IMR-90 (cell line): ENCODE results near the gene SPG11. TPM values are rescaled to one million over a fixed set of nuclear protein-coding genes. Genes with fewer than 3 reads are reported as not detected.

Source experiments
- ATAC-seq: fragments of 200-7000 bp; cut with Tn5 transposase; 2 replicates; pipeline ENCODE4 v1.9.1; 2020; ENCODE audit warnings: low read depth, mild to moderate bottlenecking, moderate library complexity
- BruUV-seq: library from RNA; stranded (reverse); fragments of 400-500 nt; replicated peaks from 2 replicates; lab custom pipeline; 2021; lab: Mats Ljungman, UMichigan
- CTCF ChIA-PET: fragments of 300-600 bp; formaldehyde crosslinking; extraction: SDS; loops from one replicate; lab custom pipeline; 2021; ENCODE audit warnings: antibody characterized with exemption; lab: Yijun Ruan, JAX
- POLR2A ChIA-PET: fragments of 300-600 bp; sonication (Branson Sonifier 250); formaldehyde crosslinking; loops from one replicate; lab custom pipeline; 2022; ENCODE audit warnings: antibody characterized with exemption; ENCODE audit not compliant: unreplicated experiment; lab: Charles Lee
- DNase-seq: peaks from one replicate; pipeline ENCODE4 v3.0.0; 2013
- H2AFZ ChIP-seq: replicated peaks from 2 replicates; pipeline ENCODE3; 2013; ENCODE audit warnings: low read length, mild to moderate bottlenecking; ENCODE audit not compliant: poor library complexity
- H2AK5ac ChIP-seq: 2 replicates; pipeline ENCODE4 v1.6.1; 2013; ENCODE audit warnings: low read depth, low read length, inconsistent platforms
- H2AK9ac ChIP-seq: replicated peaks from 2 replicates; pipeline ENCODE3; 2013; ENCODE audit warnings: mild to moderate bottlenecking, low read depth, low read length, moderate library complexity; ENCODE audit not compliant: poor library complexity
- H2BK120ac ChIP-seq: 2 replicates; pipeline ENCODE4 v1.6.1; 2013; ENCODE audit warnings: low read depth, low read length, inconsistent platforms
- H2BK15ac ChIP-seq: 3 replicates; pipeline ENCODE4 v1.6.1; 2013; ENCODE audit warnings: low read depth, low read length, inconsistent platforms
- H2BK20ac ChIP-seq: 2 replicates; pipeline ENCODE4 v1.6.1; 2013; ENCODE audit warnings: low read depth, mild to moderate bottlenecking, inconsistent platforms, low read length, moderate library complexity
- H2BK5ac ChIP-seq: 2 replicates; pipeline ENCODE4 v1.6.1; 2013; ENCODE audit warnings: mild to moderate bottlenecking, low read depth, low read length, inconsistent platforms; ENCODE audit not compliant: poor library complexity, severe bottlenecking
- H3K14ac ChIP-seq: replicated peaks from 2 replicates; pipeline ENCODE4 v1.6.1; 2013; ENCODE audit warnings: low read depth, low read length, inconsistent platforms
- H3K18ac ChIP-seq: 2 replicates; pipeline ENCODE4 v1.6.1; 2013; ENCODE audit warnings: low read depth, low read length, control low read depth
- H3K23ac ChIP-seq: 2 replicates; pipeline ENCODE4 v1.6.1; 2013; ENCODE audit warnings: low read depth, low read length, inconsistent platforms
- H3K27ac ChIP-seq: 2 replicates; pipeline ENCODE4 v1.5.1; 2013; ENCODE audit warnings: mild to moderate bottlenecking, control low read depth, low read length; ENCODE audit not compliant: insufficient read depth
- H3K27me3 ChIP-seq: 2 replicates; pipeline ENCODE4 v1.6.1; 2013; ENCODE audit warnings: low read length; ENCODE audit not compliant: control insufficient read depth, insufficient read depth
- H3K36me3 ChIP-seq: 2 replicates; pipeline ENCODE4 v1.6.1; 2013; ENCODE audit warnings: low read length, mixed read lengths; ENCODE audit not compliant: control insufficient read depth, insufficient read depth
- H3K4ac ChIP-seq: 2 replicates; pipeline ENCODE4 v1.6.1; 2013; ENCODE audit warnings: low read depth, low read length, inconsistent platforms
- H3K4me1 ChIP-seq: 2 replicates; pipeline ENCODE4 v1.6.1; 2013; ENCODE audit warnings: low read length, mixed read lengths; ENCODE audit not compliant: control insufficient read depth, insufficient read depth
- H3K4me2 ChIP-seq: 2 replicates; pipeline ENCODE4 v1.6.1; 2013; ENCODE audit warnings: low read depth, mild to moderate bottlenecking, control low read depth, low read length, moderate library complexity
- H3K4me3 ChIP-seq: 2 replicates; pipeline ENCODE4 v1.5.1; 2013; ENCODE audit warnings: low read depth, mild to moderate bottlenecking, control low read depth, low read length, moderate library complexity; ENCODE audit not compliant: insufficient read depth
- H3K56ac ChIP-seq: 2 replicates; pipeline ENCODE4 v1.6.1; 2013; ENCODE audit warnings: low read length, inconsistent platforms; ENCODE audit not compliant: insufficient read depth; ENCODE audit errors: extremely low read depth
- H3K79me1 ChIP-seq, 2 experiments: 2 replicates each; pipeline ENCODE4 v1.6.1; 2013; ENCODE audit warnings: low read length in 2 of 2, inconsistent platforms in 1 of 2, low read depth in 1 of 2
- H3K9ac ChIP-seq: 2 replicates; pipeline ENCODE4 v1.6.1; 2013; ENCODE audit warnings: low read depth, low read length, control low read depth
- H3K9me1 ChIP-seq: 2 replicates; pipeline ENCODE4 v1.6.1; 2013; ENCODE audit warnings: low read length, inconsistent platforms; ENCODE audit not compliant: insufficient read depth
- H3K9me3 ChIP-seq: 2 replicates; pipeline ENCODE4 v1.6.1; 2013; ENCODE audit warnings: low read length; ENCODE audit not compliant: control insufficient read depth, insufficient read depth
- H4K20me1 ChIP-seq: 2 replicates; pipeline ENCODE4 v1.6.1; 2013; ENCODE audit warnings: low read length, inconsistent platforms; ENCODE audit not compliant: insufficient read depth
- H4K5ac ChIP-seq: 2 replicates; pipeline ENCODE4 v1.6.1; 2013; ENCODE audit warnings: mild to moderate bottlenecking, low read depth, low read length, control low read depth
- H4K8ac ChIP-seq, 2 experiments: 2 replicates each; pipeline ENCODE4 v1.6.1; 2013; ENCODE audit warnings: low read depth in 2 of 2, low read length in 2 of 2, control low read depth in 1 of 2, inconsistent platforms in 1 of 2
- H4K91ac ChIP-seq: 2 replicates; pipeline ENCODE4 v1.6.1; 2013; ENCODE audit warnings: low read depth, low read length, inconsistent platforms; ENCODE audit not compliant: insufficient read depth
- CHD1 ChIP-seq: IDR thresholded peaks from 2 replicates; pipeline ENCODE4 v1.6.1; 2012; ENCODE audit warnings: low read depth, low read length, improper control_type of control experiment
- CTCF ChIP-seq: conservative IDR thresholded peaks from 2 replicates; pipeline ENCODE4 v1.5.1; 2012; ENCODE audit warnings: mild to moderate bottlenecking, low read depth, low read length, improper control_type of control experiment
- FOS ChIP-seq: fragments of 150-350 bp; IDR thresholded peaks from 2 replicates; pipeline ENCODE4 v1.6.1; 2016; ENCODE audit warnings: low read depth, low read length
- MAZ ChIP-seq: IDR thresholded peaks from 2 replicates; pipeline ENCODE4 v1.6.1; 2012; ENCODE audit warnings: low read depth, mild to moderate bottlenecking, low read length, improper control_type of control experiment, moderate library complexity, borderline replicate concordance
- MXI1 ChIP-seq: IDR thresholded peaks from 2 replicates; pipeline ENCODE4 v1.6.1; 2012; ENCODE audit warnings: low read depth, mild to moderate bottlenecking, low read length, moderate library complexity, borderline replicate concordance
- RFX5 ChIP-seq: IDR thresholded peaks from 2 replicates; pipeline ENCODE4 v1.8.0; 2012; ENCODE audit warnings: low read depth, mild to moderate bottlenecking, low read length, moderate library complexity
- SMC3 ChIP-seq: fragments of 150-350 bp; IDR thresholded peaks from 2 replicates; pipeline ENCODE4 v1.6.1; 2016; ENCODE audit warnings: low read depth, mild to moderate bottlenecking, antibody characterized with exemption, low read length, moderate library complexity
- WGBS, 2 experiments: methylation state at CpG; one replicate each; pipeline versions ENCODE4 v1.1.5 to v1.1.7; 2013; ENCODE audit warnings: missing lambda C conversion rate in 2 of 2; ENCODE audit not compliant: insufficient read length in 1 of 2; ENCODE audit errors: extremely low coverage in 2 of 2; 5-methylcytosine and 5-hydroxymethylcytosine counted together
- dilution Hi-C: fragments of 300-500 bp; cut with HindIII; formaldehyde crosslinking; loops from one replicate; pipeline ENCODE4 v1.14.3; 2018; ENCODE audit warnings: low sequenced_read_pairs; ENCODE audit not compliant: unreplicated experiment
- in situ Hi-C: fragments of 300-500 bp; cut with MboI; formaldehyde crosslinking; loops from 3 replicates; pipeline ENCODE4 v1.14.3; 2019; ENCODE audit warnings: low sequenced_read_pairs, inconsistent platforms, mixed read lengths
- intact Hi-C: fragments of 100-400 bp; cut with micrococcal nuclease; formaldehyde crosslinking; loops from 2 replicates; pipeline ENCODE4 v1.10.0; 2022
- polyA plus RNA-seq, 3 experiments: library from polyadenylated mRNA; depleted of rRNA; stranded (reverse); fragments of >200 nt; gene quantifications; 2 replicates each; pipeline ENCODE4 v1.2.3, GENCODE V29; 2012; ENCODE audit warnings: low replicate concordance in 1 of 3
- total RNA-seq: library from RNA; depleted of rRNA; stranded (reverse); fragments of >200 nt; gene quantifications from 2 replicates; pipeline ENCODE4 v1.2.3, GENCODE V29; 2012
- TF ChIP-seq, protein P1 (sequence below): fragments of 150-350 bp; IDR thresholded peaks from 2 replicates; pipeline ENCODE4 v1.6.1; 2016; ENCODE audit warnings: low read depth, mild to moderate bottlenecking, low read length, moderate library complexity, borderline replicate concordance

Gene SPG11
- total and polyA plus RNA-seq, 2 of the 4 experiments (the other 2 are of a cell fraction): 30.8 to 32.6 TPM

DNA sequence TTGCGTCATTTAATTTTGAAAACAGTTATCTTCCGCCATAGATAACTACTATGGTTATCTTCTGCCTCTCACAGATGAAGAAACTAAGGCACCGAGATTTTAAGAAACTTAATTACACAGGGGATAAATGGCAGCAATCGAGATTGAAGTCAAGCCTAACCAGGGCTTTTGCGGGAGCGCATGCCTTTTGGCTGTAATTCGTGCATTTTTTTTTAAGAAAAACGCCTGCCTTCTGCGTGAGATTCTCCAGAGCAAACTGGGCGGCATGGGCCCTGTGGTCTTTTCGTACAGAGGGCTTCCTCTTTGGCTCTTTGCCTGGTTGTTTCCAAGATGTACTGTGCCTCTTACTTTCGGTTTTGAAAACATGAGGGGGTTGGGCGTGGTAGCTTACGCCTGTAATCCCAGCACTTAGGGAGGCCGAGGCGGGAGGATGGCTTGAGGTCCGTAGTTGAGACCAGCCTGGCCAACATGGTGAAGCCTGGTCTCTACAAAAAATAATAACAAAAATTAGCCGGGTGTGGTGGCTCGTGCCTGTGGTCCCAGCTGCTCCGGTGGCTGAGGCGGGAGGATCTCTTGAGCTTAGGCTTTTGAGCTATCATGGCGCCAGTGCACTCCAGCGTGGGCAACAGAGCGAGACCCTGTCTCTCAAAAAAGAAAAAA lies 49.0 kb upstream of the SPG11 start:
- Histone ChIP-seq H4K8ac (peak overlapping the region in 1 of 2 experiments; percentile 59; a peak in 1 of 4 replicates), H3K4me2 (peak overlapping the region; percentile 86), H2BK20ac (no peak overlapping the region), H2BK15ac (no peak overlapping the region; the same call in 2 of the 3 replicates), H4K20me1 (peaks cover 43% of the 10 kb centered on the region), H3K9me1 (no peaks in the 10 kb centered on the region; the same call in 1 of the 2 replicates), H3K36me3 (peaks cover 13% of the 10 kb centered on the region), H4K91ac (no peak overlapping the region), H3K23ac (peak overlapping the region; percentile 98), H3K56ac (peak overlapping the region; percentile 93), H3K18ac (0 out of 2 replicates have a peak overlapping the region, but pooled peaks have one; percentile 7), H3K4me1 (0 out of 2 replicates have a peak, but pooled peaks cover 2% of the 10 kb centered on the region), H4K5ac (peak overlapping the region; percentile 17; the same call in 1 of the 2 replicates), H3K4me3 (peak overlapping the region; percentile 83), H3K79me1 (peaks cover 27 to 42% of the 10 kb centered on the region in 2 experiments), H2AFZ (peak overlapping the region; percentile 7), H3K9ac (peak overlapping the region; percentile 87), H2BK120ac (no peak overlapping the region; the same call in 1 of the 2 replicates), H2AK5ac (no peak overlapping the region), H3K27me3 (no peaks in the 10 kb centered on the region), H2AK9ac (peak overlapping the region; percentile 79), H3K4ac (peak overlapping the region; percentile 64), H3K27ac (peak overlapping the region; percentile 71), H2BK5ac (peak overlapping the region; percentile 88), H3K14ac (peak overlapping the region; percentile 59), H3K9me3 (no peaks in the 10 kb centered on the region)
- CTCF ChIA-PET: interaction anchor here (1.3 to 2.4 kb wide), 2 partner anchors 24 to 134 kb away, joined by 4 to 16 read pairs; partner anchors contain the start of gene TRIM69
- TF ChIP-seq CTCF (no peak), MXI1 (peak; percentile 75; the same call in 1 of the 2 replicates), CHD1 (0 out of 2 replicates have a peak, but pooled peaks have one; percentile 74), SMC3 (no peak), FOS (no peak), MAZ (no peak), RFX5 (peak; percentile 33; the same call in 1 of the 2 replicates)
- TF ChIP-seq, protein P1, sequence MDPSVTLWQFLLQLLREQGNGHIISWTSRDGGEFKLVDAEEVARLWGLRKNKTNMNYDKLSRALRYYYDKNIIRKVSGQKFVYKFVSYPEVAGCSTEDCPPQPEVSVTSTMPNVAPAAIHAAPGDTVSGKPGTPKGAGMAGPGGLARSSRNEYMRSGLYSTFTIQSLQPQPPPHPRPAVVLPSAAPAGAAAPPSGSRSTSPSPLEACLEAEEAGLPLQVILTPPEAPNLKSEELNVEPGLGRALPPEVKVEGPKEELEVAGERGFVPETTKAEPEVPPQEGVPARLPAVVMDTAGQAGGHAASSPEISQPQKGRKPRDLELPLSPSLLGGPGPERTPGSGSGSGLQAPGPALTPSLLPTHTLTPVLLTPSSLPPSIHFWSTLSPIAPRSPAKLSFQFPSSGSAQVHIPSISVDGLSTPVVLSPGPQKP: no peak
- 17% methylated on average over 12 of the region's 24 CpGs; no CpG with 5 or more reads in 1 of the 2 experiments for WGBS, 2 experiments
- dilution Hi-C loops (no loop called here), in situ Hi-C loops (no loop called here), intact Hi-C loops (no loop called here)
- POLR2A ChIA-PET: interaction anchor here (1.2 kb wide), 1 partner anchor 26 kb away, joined by 7 read pairs; no protein-coding TSS in a partner anchor
- 0 out of 2 replicates have a peak, but pooled peaks have one; percentile 3 for ATAC-seq
- DNase-seq: peak; percentile 87
- no TSS peak for BruUV-seq
